Fibroblast of lung (primary cell): ENCODE data around the gene SIT1. TPM values are rescaled to one million over a fixed set of nuclear protein-coding genes. Genes with fewer than 3 reads are reported as not detected.

Experiments used
- DNase-seq, 2 donors: peaks; one replicate each; pipeline versions ENCODE4 v3.0.0 to v3.0.0-alpha.2; 2010; ENCODE audit warnings: low read depth in 2 of 2
- H2AFZ ChIP-seq: 2 replicates; pipeline ENCODE4 v1.5.1; 2012; ENCODE audit warnings: low read length, control low read depth, inconsistent platforms
- H3K27ac ChIP-seq: 2 replicates; pipeline ENCODE4 v1.5.1; 2011; ENCODE audit warnings: low read length, control low read depth; ENCODE audit not compliant: insufficient read depth
- H3K27me3 ChIP-seq: 2 replicates; pipeline ENCODE4 v1.5.1; 2011; ENCODE audit warnings: mild to moderate bottlenecking, low read length; ENCODE audit not compliant: control insufficient read depth, insufficient read depth
- H3K36me3 ChIP-seq: 2 replicates; pipeline ENCODE4 v1.5.1; 2011; ENCODE audit warnings: low read length; ENCODE audit not compliant: control insufficient read depth, insufficient read depth
- H3K4me1 ChIP-seq: 2 replicates; pipeline ENCODE4 v1.5.1; 2011; ENCODE audit warnings: low read length; ENCODE audit not compliant: control insufficient read depth, insufficient read depth; ENCODE audit errors: extremely low read depth
- H3K4me2 ChIP-seq: 2 replicates; pipeline ENCODE4 v1.5.1; 2011; ENCODE audit warnings: low read length, control low read depth; ENCODE audit not compliant: insufficient read depth; ENCODE audit errors: extremely low read depth
- H3K4me3 ChIP-seq, 4 experiments: fragments of 200-600 bp in 1 of 4; sonication (generic) in 1 of 4; replicated peaks in 1 of 4; 2 replicates each; pipeline ENCODE4 v1.5.1; 2011 to 2016; ENCODE audit warnings: low read length in 4 of 4, low read depth in 3 of 4, mild to moderate bottlenecking in 3 of 4, control low read depth in 2 of 4, inconsistent platforms in 1 of 4, mixed read lengths in 1 of 4; ENCODE audit not compliant: insufficient read depth in 1 of 4; ENCODE audit errors: control extremely low read depth in 1 of 4
- H3K79me2 ChIP-seq: 2 replicates; pipeline ENCODE4 v1.5.1; 2012; ENCODE audit warnings: mild to moderate bottlenecking, low read length, inconsistent platforms; ENCODE audit not compliant: control insufficient read depth, insufficient read depth
- H3K9ac ChIP-seq: 2 replicates; pipeline ENCODE4 v1.5.1; 2011; ENCODE audit warnings: mild to moderate bottlenecking, low read length, control low read depth; ENCODE audit not compliant: insufficient read depth
- H3K9me3 ChIP-seq: 2 replicates; pipeline ENCODE4 v1.5.1; 2012; ENCODE audit warnings: low read depth, low read length; ENCODE audit not compliant: control insufficient read depth, insufficient read depth
- H4K20me1 ChIP-seq: 2 replicates; pipeline ENCODE4 v1.5.1; 2011; ENCODE audit warnings: low read length; ENCODE audit not compliant: control insufficient read depth, insufficient read depth; ENCODE audit errors: extremely low read depth
- CTCF ChIP-seq, 2 donors: IDR thresholded peaks in 1 of 2; conservative IDR thresholded peaks in 1 of 2; 1 replicate in 1 of 2; 2 replicates in 1 of 2; pipeline ENCODE4 v1.5.1; 2011 to 2012; ENCODE audit warnings: low read length in 2 of 2, control low read depth in 1 of 2, inconsistent platforms in 1 of 2, low read depth in 1 of 2, mild to moderate bottlenecking in 1 of 2
- EZH2 ChIP-seq: IDR thresholded peaks from 2 replicates; pipeline ENCODE4 v1.5.1; 2012; ENCODE audit warnings: low read length, control low read depth, mild to moderate bottlenecking; ENCODE audit errors: missing control alignments
- polyA plus RNA-seq, 2 donors: library from polyadenylated mRNA; depleted of rRNA in 1 of 2; stranded (reverse) in 1 of 2; unstranded in 1 of 2; fragments of >200 nt; gene quantifications; 2 replicates each; pipeline ENCODE4 v1.2.1, GENCODE V29; 2011 to 2012; ENCODE audit warnings: missing spikeins in 1 of 2
- total RNA-seq: library from RNA; depleted of rRNA; stranded (reverse); fragments of >200 nt; gene quantifications from 2 replicates; pipeline ENCODE4 v1.2.1, GENCODE V29; 2014

Gene SIT1
- total and polyA plus RNA-seq, 2 donors (not counting 1 experiment from before 2014, with no cell fraction given) = 0.17 TPM; not detected in 1

- Histone ChIP-seq H3K4me3 (no peak overlapping the region), H4K20me1 (no peaks in the 10 kb centered on the region), H3K36me3 (no peaks in the 10 kb centered on the region), H2AFZ (no peak overlapping the region), H3K79me2 (no peaks in the 10 kb centered on the region), H3K27ac (no peak overlapping the region), H3K9ac (no peak overlapping the region), H3K4me1 (no peaks in the 10 kb centered on the region), H3K27me3 (no peaks in the 10 kb centered on the region), H3K4me2 (no peak overlapping the region), H3K9me3 (no peaks in the 10 kb centered on the region)
- TF ChIP-seq CTCF (conservative IDR thresholded peaks at IDR 0.05 in 1 of 2, IDR thresholded peaks at IDR 0.05 in 1 of 2; ENCODE audit: low read depth in 1 of 2, low read length in 2 of 2) (no peak), EZH2 (no peak)
- no peak for DNase-seq
These were observed 23.2 kb downstream of the SIT1 start for GRCh38 chr9:35627575-35627974.

GRCh38 chr9:35619800-35620158 lies 31.0 kb downstream of the SIT1 start:
- Histone ChIP-seq H3K79me2 (no peaks in the 10 kb centered on the region), H3K9me3 (no peaks in the 10 kb centered on the region), H4K20me1 (no peaks in the 10 kb centered on the region), H2AFZ (no peak overlapping the region), H3K4me3 (no peak overlapping the region), H3K36me3 (no peaks in the 10 kb centered on the region), H3K27ac (no peak overlapping the region), H3K4me1 (no peaks in the 10 kb centered on the region), H3K4me2 (no peak overlapping the region), H3K9ac (no peak overlapping the region), H3K27me3 (peaks cover 28% of the 10 kb centered on the region)
- TF ChIP-seq CTCF (conservative IDR thresholded peaks at IDR 0.05 in 1 of 2, IDR thresholded peaks at IDR 0.05 in 1 of 2; ENCODE audit: low read depth in 1 of 2, low read length in 2 of 2) = no peak
- no peak for TF ChIP-seq EZH2
- DNase-seq = no peak

- Histone ChIP-seq H4K20me1 (no peaks in the 10 kb centered on the region), H3K79me2 (no peaks in the 10 kb centered on the region), H3K27me3 (peaks cover 29% of the 10 kb centered on the region), H3K27ac (no peak overlapping the region), H3K4me1 (no peaks in the 10 kb centered on the region), H3K9me3 (no peaks in the 10 kb centered on the region), H3K36me3 (no peaks in the 10 kb centered on the region), H2AFZ (no peak overlapping the region), H3K4me2 (no peak overlapping the region), H3K9ac (no peak overlapping the region), H3K4me3 (no peak overlapping the region)
- no peak for TF ChIP-seq EZH2
- TF ChIP-seq CTCF (conservative IDR thresholded peaks at IDR 0.05 in 1 of 2, IDR thresholded peaks at IDR 0.05 in 1 of 2; ENCODE audit: low read depth in 1 of 2, low read length in 2 of 2) = no peak
- peak in 1 of 2 donors; percentile 51 for DNase-seq
These were observed 31.6 kb downstream of the SIT1 start for GRCh38 chr9:35618854-35619799.
